ENCODE measurements around the gene DNAH17. TPM values are rescaled to one million over a fixed set of nuclear protein-coding genes. Genes with fewer than 3 reads are reported as not detected.
A peak's percentile ranks its signal among the peaks of the same experiment; 100 is the strongest.

DNAH17 gene
- total RNA-seq, 1 donor from 2014 or later: 1.3 TPM

- Mint-ChIP-seq H3K27ac (ENCODE audit: unreplicated experiment) (peak overlapping the region; percentile 85), H3K4me1 (ENCODE audit: low read depth, unreplicated experiment) (peaks cover 44% of the 10 kb centered on the region)
- DNase-seq: no peak
Measured at GRCh38 chr17:78387977-78388941, 188.9 kb downstream of the DNAH17 start.

DNA sequence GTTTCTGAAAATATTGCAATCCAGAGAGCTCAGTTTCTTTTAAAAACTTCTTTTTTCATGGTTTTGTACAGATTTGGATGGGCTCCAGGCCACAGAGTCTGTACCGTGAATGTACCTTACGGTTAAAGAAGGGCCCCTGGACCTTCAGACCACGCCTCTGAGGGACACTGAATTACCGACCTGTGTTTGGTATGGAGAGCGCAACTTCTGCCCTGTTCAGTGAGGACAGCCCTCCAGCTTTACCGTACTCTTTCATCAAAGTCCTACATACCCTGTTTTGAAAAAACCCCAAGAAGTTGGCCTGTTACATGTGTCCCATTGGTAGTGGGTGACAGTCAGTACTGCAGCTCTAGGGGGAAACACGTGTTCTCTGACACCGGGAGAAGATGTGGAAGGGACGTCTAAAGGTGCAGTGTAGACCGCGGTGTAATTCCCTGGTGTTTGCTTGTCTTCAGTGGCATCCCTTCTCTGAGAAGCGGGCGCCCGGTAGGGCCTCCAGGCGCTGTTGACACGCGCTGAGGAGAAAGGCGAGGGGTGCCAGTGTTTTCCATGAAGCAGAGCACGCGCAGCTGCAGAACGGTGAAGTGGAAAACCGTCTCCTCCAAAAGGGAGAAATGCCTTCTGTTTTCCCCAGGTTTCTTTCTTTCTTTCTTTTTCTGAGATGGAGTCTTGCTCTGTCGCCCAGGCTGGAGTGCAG lies 192.6 kb downstream of the DNAH17 start:
- Mint-ChIP-seq H3K4me3 (ENCODE audit: unreplicated experiment) (peak overlapping the region; percentile 28), H3K4me1 (ENCODE audit: low read depth, unreplicated experiment) (peaks cover 45% of the 10 kb centered on the region), H3K36me3 (ENCODE audit: unreplicated experiment) (no peaks in the 10 kb centered on the region), H3K27ac (ENCODE audit: unreplicated experiment) (peak overlapping the region; percentile 53), H3K9me3 (ENCODE audit: unreplicated experiment) (peaks cover 5% of the 10 kb centered on the region), H3K27me3 (ENCODE audit: unreplicated experiment) (peaks cover 6% of the 10 kb centered on the region)
- TF ChIP-seq, protein P1, sequence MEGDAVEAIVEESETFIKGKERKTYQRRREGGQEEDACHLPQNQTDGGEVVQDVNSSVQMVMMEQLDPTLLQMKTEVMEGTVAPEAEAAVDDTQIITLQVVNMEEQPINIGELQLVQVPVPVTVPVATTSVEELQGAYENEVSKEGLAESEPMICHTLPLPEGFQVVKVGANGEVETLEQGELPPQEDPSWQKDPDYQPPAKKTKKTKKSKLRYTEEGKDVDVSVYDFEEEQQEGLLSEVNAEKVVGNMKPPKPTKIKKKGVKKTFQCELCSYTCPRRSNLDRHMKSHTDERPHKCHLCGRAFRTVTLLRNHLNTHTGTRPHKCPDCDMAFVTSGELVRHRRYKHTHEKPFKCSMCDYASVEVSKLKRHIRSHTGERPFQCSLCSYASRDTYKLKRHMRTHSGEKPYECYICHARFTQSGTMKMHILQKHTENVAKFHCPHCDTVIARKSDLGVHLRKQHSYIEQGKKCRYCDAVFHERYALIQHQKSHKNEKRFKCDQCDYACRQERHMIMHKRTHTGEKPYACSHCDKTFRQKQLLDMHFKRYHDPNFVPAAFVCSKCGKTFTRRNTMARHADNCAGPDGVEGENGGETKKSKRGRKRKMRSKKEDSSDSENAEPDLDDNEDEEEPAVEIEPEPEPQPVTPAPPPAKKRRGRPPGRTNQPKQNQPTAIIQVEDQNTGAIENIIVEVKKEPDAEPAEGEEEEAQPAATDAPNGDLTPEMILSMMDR (IDR thresholded peaks at IDR 0.05; ENCODE audit: partially characterized antibody, unreplicated experiment): no peak
- no peak for DNase-seq

More at GRCh38 chr17:78387977-78388941, 188.9 kb downstream of the DNAH17 start:
- H3K36me3 Mint-ChIP-seq (ENCODE audit: unreplicated experiment): no peaks in the 10 kb centered on the region
- peaks cover 9% of the 10 kb centered on the region for H3K27me3 Mint-ChIP-seq (ENCODE audit: unreplicated experiment)
- peaks cover 9% of the 10 kb centered on the region for H3K9me3 Mint-ChIP-seq (ENCODE audit: unreplicated experiment)
- TF ChIP-seq, protein P1 (IDR thresholded peaks at IDR 0.05; ENCODE audit: partially characterized antibody, unreplicated experiment): no peak
- peak overlapping the region; percentile 54 for H3K4me3 Mint-ChIP-seq (ENCODE audit: unreplicated experiment)

DNA sequence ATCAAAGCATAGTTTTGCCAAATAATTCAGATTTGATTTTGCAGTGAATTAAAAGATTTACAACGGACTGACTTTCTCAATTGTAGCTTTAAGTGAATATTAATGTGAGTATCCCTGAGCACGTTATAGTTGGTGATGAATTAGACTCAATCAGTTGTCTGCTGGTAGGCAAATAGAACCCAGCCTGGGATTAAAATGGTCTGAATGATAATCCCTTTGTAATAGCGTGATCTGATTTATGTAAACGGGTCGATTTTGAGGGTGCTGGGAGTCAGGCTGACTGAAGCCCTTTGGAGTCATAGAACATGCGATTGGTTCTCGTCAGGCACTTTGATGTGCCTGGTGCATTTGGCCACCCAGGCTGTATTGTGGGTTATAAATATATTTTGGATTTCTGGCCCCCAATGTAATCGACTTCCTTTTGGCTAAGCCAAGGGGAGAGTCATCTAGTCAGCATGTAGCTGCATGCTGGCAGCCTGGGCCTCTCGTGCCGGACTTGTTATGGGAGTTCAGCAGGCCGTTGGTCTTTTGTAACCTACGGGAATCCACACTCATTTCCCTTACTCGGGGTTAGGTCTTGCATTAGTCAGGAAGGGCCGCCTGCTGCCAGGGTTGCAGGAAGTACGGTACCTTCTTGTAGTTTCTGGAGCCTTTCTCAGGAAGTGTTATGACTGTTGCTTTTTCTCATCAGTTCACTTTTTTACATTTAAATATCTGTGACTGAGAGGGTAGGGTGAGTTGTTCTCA lies 193.3 kb downstream of the DNAH17 start:
- no peak for DNase-seq
- H3K36me3 Mint-ChIP-seq (ENCODE audit: unreplicated experiment): no peaks in the 10 kb centered on the region
- H3K4me3 Mint-ChIP-seq (ENCODE audit: unreplicated experiment): no peak overlapping the region
- peaks cover 47% of the 10 kb centered on the region for H3K4me1 Mint-ChIP-seq (ENCODE audit: low read depth, unreplicated experiment)
- peaks cover 6% of the 10 kb centered on the region for H3K27me3 Mint-ChIP-seq (ENCODE audit: unreplicated experiment)
- H3K9me3 Mint-ChIP-seq (ENCODE audit: unreplicated experiment): peaks cover 9% of the 10 kb centered on the region
- H3K27ac Mint-ChIP-seq (ENCODE audit: unreplicated experiment): peak overlapping the region; percentile 22
- TF ChIP-seq, protein P1 (IDR thresholded peaks at IDR 0.05; ENCODE audit: partially characterized antibody, unreplicated experiment): no peak

GRCh38 chr17:78381601-78382232 lies 195.5 kb downstream of the DNAH17 start:
- Mint-ChIP-seq H3K9me3 (ENCODE audit: unreplicated experiment) (peaks cover 8% of the 10 kb centered on the region), H3K27ac (ENCODE audit: unreplicated experiment) (peak overlapping the region; percentile 50), H3K4me1 (ENCODE audit: low read depth, unreplicated experiment) (peaks cover 35% of the 10 kb centered on the region)

More at GRCh38 chr17:78381601-78382232, 195.5 kb downstream of the DNAH17 start:
- Mint-ChIP-seq H3K36me3 (ENCODE audit: unreplicated experiment) (no peaks in the 10 kb centered on the region), H3K27me3 (ENCODE audit: unreplicated experiment) (peaks cover 7% of the 10 kb centered on the region), H3K4me3 (ENCODE audit: unreplicated experiment) (peak overlapping the region; percentile 53)
- DNase-seq: no peak
- TF ChIP-seq, protein P1 (IDR thresholded peaks at IDR 0.05; ENCODE audit: partially characterized antibody, unreplicated experiment): no peak
